SK-N-SH (cell line): ENCODE measurements around the gene SCYGR1. TPM values are rescaled to one million over a fixed set of nuclear protein-coding genes. Genes with fewer than 3 reads are reported as not detected.

Source experiments
- CHD2 ChIP-seq: fragments of 150-350 bp; IDR thresholded peaks from 2 replicates; pipeline ENCODE4 v1.6.1; 2018; ENCODE audit warnings: low read length; ENCODE audit not compliant: partially characterized antibody
- EP300 ChIP-seq, 2 experiments: IDR thresholded peaks; 2 replicates each; pipeline versions ENCODE4 v1.4.0 to v1.6.1; 2012; ENCODE audit warnings: borderline replicate concordance in 1 of 2, low read depth in 1 of 2, low read length in 1 of 2
- EZH2phosphoT487 ChIP-seq: fragments of 200-600 bp; sonication (generic); IDR thresholded peaks from 2 replicates; pipeline ENCODE4 v1.6.1; 2017; ENCODE audit warnings: low read depth, mixed run types, mild to moderate bottlenecking, antibody characterized with exemption, moderate library complexity, borderline replicate concordance
- FOXM1 ChIP-seq: IDR thresholded peaks from 2 replicates; pipeline ENCODE4 v1.4.0; 2012; ENCODE audit warnings: low read depth, mild to moderate bottlenecking
- GABPA ChIP-seq: IDR thresholded peaks from 2 replicates; pipeline ENCODE4 v1.4.0; 2012; ENCODE audit warnings: low read depth, mild to moderate bottlenecking
- JUND ChIP-seq: IDR thresholded peaks from 2 replicates; pipeline ENCODE4 v1.4.0; 2012
- MAX ChIP-seq: IDR thresholded peaks from 2 replicates; pipeline ENCODE4 v1.4.0; 2012; ENCODE audit warnings: low read depth
- MEF2A ChIP-seq: IDR thresholded peaks from 2 replicates; pipeline ENCODE4 v1.4.0; 2012; ENCODE audit warnings: low read depth, borderline replicate concordance
- MXI1 ChIP-seq: IDR thresholded peaks from 2 replicates; pipeline ENCODE4 v1.6.1; 2012; ENCODE audit warnings: mild to moderate bottlenecking, low read depth, low read length, improper control_type of control experiment
- NRF1 ChIP-seq: IDR thresholded peaks from 2 replicates; pipeline ENCODE4 v1.6.1; 2012; ENCODE audit warnings: low read depth, mild to moderate bottlenecking, low read length
- POLR2AphosphoS5 ChIP-seq: IDR thresholded peaks from 2 replicates; pipeline ENCODE4 v1.6.1; 2012; ENCODE audit warnings: low read depth, low read length
- RCOR1 ChIP-seq: fragments of 150-350 bp; IDR thresholded peaks from 2 replicates; pipeline ENCODE4 v1.6.1; 2017; ENCODE audit warnings: antibody characterized with exemption, low read length
- RFX5 ChIP-seq: IDR thresholded peaks from 2 replicates; pipeline ENCODE4 v1.6.1; 2012; ENCODE audit warnings: mild to moderate bottlenecking, improper control_type of control experiment, low read length
- RXRA ChIP-seq: IDR thresholded peaks from 2 replicates; pipeline ENCODE4 v1.4.0; 2012; ENCODE audit warnings: low read depth, mild to moderate bottlenecking, borderline replicate concordance
- SIN3A ChIP-seq: IDR thresholded peaks from 2 replicates; pipeline ENCODE4 v1.6.1; 2012; ENCODE audit warnings: low read depth, mild to moderate bottlenecking, low read length, moderate library complexity, borderline replicate concordance
- SMC3 ChIP-seq: IDR thresholded peaks from 2 replicates; pipeline ENCODE4 v1.6.1; 2012; ENCODE audit warnings: low read depth, low read length, improper control_type of control experiment
- TAF1 ChIP-seq: IDR thresholded peaks from 2 replicates; pipeline ENCODE4 v1.6.1; 2012; ENCODE audit warnings: low read depth, mild to moderate bottlenecking, low read length, moderate library complexity, borderline replicate concordance
- TCF12 ChIP-seq: IDR thresholded peaks from 2 replicates; pipeline ENCODE4 v1.4.0; 2012
- USF2 ChIP-seq: fragments of 150-350 bp; IDR thresholded peaks from 2 replicates; pipeline ENCODE4 v1.6.1; 2017; ENCODE audit warnings: antibody characterized with exemption, low read length, low read depth, borderline replicate concordance
- YY1 ChIP-seq: IDR thresholded peaks from 2 replicates; pipeline ENCODE4 v1.4.0; 2012; ENCODE audit warnings: low read depth, mild to moderate bottlenecking
- polyA plus RNA-seq, 3 experiments: library from polyadenylated mRNA; depleted of rRNA; stranded (reverse); fragments of >200 nt; gene quantifications; 2 replicates each; pipeline ENCODE4 v1.2.3, GENCODE V29; 2012
- TF ChIP-seq, protein P1 (sequence below): IDR thresholded peaks from 2 replicates; pipeline ENCODE4 v1.4.0; 2012; ENCODE audit warnings: low read depth, borderline replicate concordance
- TF ChIP-seq, protein P2 (sequence below): IDR thresholded peaks from 2 replicates; pipeline ENCODE4; 2012
- TF ChIP-seq, protein P3 (sequence below): fragments of 150-350 bp; IDR thresholded peaks from 2 replicates; pipeline ENCODE4 v1.6.1; 2016; ENCODE audit warnings: mild to moderate bottlenecking, low read depth, low read length

SCYGR1 gene
- polyA plus RNA-seq, 1 of the 3 experiments (the other 2 are of a cell fraction): not detected

- peak; percentile 61; the same call in 1 of the 2 replicates for TF ChIP-seq RXRA
- TF ChIP-seq EZH2phosphoT487: no peak
- peak; percentile 68 for TF ChIP-seq POLR2AphosphoS5
- TF ChIP-seq, protein P1, sequence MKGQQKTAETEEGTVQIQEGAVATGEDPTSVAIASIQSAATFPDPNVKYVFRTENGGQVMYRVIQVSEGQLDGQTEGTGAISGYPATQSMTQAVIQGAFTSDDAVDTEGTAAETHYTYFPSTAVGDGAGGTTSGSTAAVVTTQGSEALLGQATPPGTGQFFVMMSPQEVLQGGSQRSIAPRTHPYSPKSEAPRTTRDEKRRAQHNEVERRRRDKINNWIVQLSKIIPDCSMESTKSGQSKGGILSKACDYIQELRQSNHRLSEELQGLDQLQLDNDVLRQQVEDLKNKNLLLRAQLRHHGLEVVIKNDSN: no peak
- TF ChIP-seq USF2: no peak
- TF ChIP-seq RFX5: peak; percentile 37; the same call in 1 of the 2 replicates
- TF ChIP-seq, protein P2, sequence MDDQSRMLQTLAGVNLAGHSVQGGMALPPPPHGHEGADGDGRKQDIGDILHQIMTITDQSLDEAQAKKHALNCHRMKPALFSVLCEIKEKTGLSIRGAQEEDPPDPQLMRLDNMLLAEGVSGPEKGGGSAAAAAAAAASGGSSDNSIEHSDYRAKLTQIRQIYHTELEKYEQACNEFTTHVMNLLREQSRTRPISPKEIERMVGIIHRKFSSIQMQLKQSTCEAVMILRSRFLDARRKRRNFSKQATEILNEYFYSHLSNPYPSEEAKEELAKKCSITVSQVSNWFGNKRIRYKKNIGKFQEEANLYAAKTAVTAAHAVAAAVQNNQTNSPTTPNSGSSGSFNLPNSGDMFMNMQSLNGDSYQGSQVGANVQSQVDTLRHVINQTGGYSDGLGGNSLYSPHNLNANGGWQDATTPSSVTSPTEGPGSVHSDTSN: peak; percentile 61
- TF ChIP-seq TCF12: peak; percentile 92
- TF ChIP-seq SIN3A: no peak; the same call in 1 of the 2 replicates
- TF ChIP-seq NRF1: peak; percentile 8; the same call in 1 of the 2 replicates
- TF ChIP-seq YY1: no peak; the same call in 1 of the 2 replicates
- TF ChIP-seq EP300 (IDR thresholded peaks at IDR 0.05; ENCODE audit: borderline replicate concordance in 1 of 2, low read depth in 1 of 2, low read length in 1 of 2): peak; percentile 58 to 60; a peak in 3 of 4 replicates
- TF ChIP-seq CHD2: peak; percentile 63
- peak; percentile 13; the same call in 1 of the 2 replicates for TF ChIP-seq MEF2A
- peak; percentile 59; the same call in 1 of the 2 replicates for TF ChIP-seq GABPA
- 0 out of 2 replicates have a peak, but pooled peaks have one; percentile 19 for TF ChIP-seq TAF1
- peak; percentile 92 for TF ChIP-seq SMC3
- TF ChIP-seq MXI1: peak; percentile 43; the same call in 1 of the 2 replicates
- TF ChIP-seq JUND: peak; percentile 72
- TF ChIP-seq MAX: peak; percentile 54; the same call in 1 of the 2 replicates
- TF ChIP-seq, protein P3, sequence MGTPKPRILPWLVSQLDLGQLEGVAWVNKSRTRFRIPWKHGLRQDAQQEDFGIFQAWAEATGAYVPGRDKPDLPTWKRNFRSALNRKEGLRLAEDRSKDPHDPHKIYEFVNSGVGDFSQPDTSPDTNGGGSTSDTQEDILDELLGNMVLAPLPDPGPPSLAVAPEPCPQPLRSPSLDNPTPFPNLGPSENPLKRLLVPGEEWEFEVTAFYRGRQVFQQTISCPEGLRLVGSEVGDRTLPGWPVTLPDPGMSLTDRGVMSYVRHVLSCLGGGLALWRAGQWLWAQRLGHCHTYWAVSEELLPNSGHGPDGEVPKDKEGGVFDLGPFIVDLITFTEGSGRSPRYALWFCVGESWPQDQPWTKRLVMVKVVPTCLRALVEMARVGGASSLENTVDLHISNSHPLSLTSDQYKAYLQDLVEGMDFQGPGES: no peak
- 0 out of 2 replicates have a peak, but pooled peaks have one; percentile 13 for TF ChIP-seq FOXM1
- peak; percentile 75 for TF ChIP-seq RCOR1
These were observed 18.7 kb upstream of the SCYGR1 start (continued) for GRCh38 chr2:227406177-227407031.
